CD14-positive monocyte (primary cell): ENCODE data around the gene GPC6. TPM values are rescaled to one million over a fixed set of nuclear protein-coding genes. Genes with fewer than 3 reads are reported as not detected.

Experiments
- DNase-seq, 3 donors: peaks; one replicate each; pipeline ENCODE4 v3.0.0-alpha.2; 2011 to 2022
- H2AFZ ChIP-seq: 2 replicates; pipeline ENCODE4 v1.6.0; 2012; ENCODE audit warnings: mild to moderate bottlenecking, low read depth, low read length, inconsistent platforms; ENCODE audit not compliant: insufficient read depth, poor library complexity, severe bottlenecking
- H3K27ac ChIP-seq, 2 donors: 1 replicate in 1 of 2; 2 replicates in 1 of 2; pipeline ENCODE4 v1.5.1; 2012 to 2013; ENCODE audit warnings: low read length in 2 of 2, control low read depth in 1 of 2, inconsistent platforms in 1 of 2, low read depth in 1 of 2, mild to moderate bottlenecking in 1 of 2
- H3K27me3 ChIP-seq, 2 donors: one replicate each; pipeline versions ENCODE4 v1.6.0 to v1.6.1; 2011 to 2013; ENCODE audit warnings: low read length in 2 of 2; ENCODE audit not compliant: control insufficient read depth in 2 of 2, insufficient read depth in 2 of 2
- H3K36me3 ChIP-seq, 2 donors: replicated peaks in 1 of 2; 1 replicate in 1 of 2; 2 replicates in 1 of 2; pipeline versions ENCODE4 v1.5.1 to v1.6.1; 2012 to 2013; ENCODE audit warnings: low read length in 2 of 2, control low read depth in 1 of 2, inconsistent platforms in 1 of 2, mild to moderate bottlenecking in 1 of 2; ENCODE audit not compliant: insufficient read depth in 2 of 2, control insufficient read depth in 1 of 2
- H3K4me1 ChIP-seq, 2 donors: 1 replicate in 1 of 2; 2 replicates in 1 of 2; pipeline versions ENCODE4 v1.5.1 to v1.6.1; 2012 to 2013; ENCODE audit warnings: low read length in 2 of 2, control low read depth in 1 of 2, inconsistent platforms in 1 of 2, mild to moderate bottlenecking in 1 of 2, moderate library complexity in 1 of 2; ENCODE audit not compliant: insufficient read depth in 2 of 2, control insufficient read depth in 1 of 2
- H3K4me2 ChIP-seq: replicated peaks from 2 replicates; pipeline ENCODE3; 2012; ENCODE audit warnings: low read length, moderate library complexity, mild to moderate bottlenecking; ENCODE audit not compliant: poor library complexity, severe bottlenecking; ENCODE audit errors: extremely low read depth
- H3K4me3 ChIP-seq, 3 experiments: fragments of 200-600 bp in 1 of 3; sonication (generic) in 1 of 3; replicated peaks in 1 of 3; 1 replicate in 2 of 3; 2 replicates in 1 of 3; pipeline ENCODE4 v1.5.1; 2011 to 2013; ENCODE audit warnings: low read length in 3 of 3, mild to moderate bottlenecking in 3 of 3, control low read depth in 2 of 3, low read depth in 2 of 3, inconsistent platforms in 1 of 3, moderate library complexity in 1 of 3
- H3K79me2 ChIP-seq: 2 replicates; pipeline ENCODE4 v1.6.0; 2012; ENCODE audit warnings: mild to moderate bottlenecking, control low read depth, inconsistent platforms, low read length, moderate library complexity; ENCODE audit not compliant: insufficient read depth
- H3K9ac ChIP-seq: 2 replicates; pipeline ENCODE4 v1.6.0; 2017; ENCODE audit warnings: low read length, mild to moderate bottlenecking; ENCODE audit not compliant: insufficient read depth, poor library complexity, severe bottlenecking
- H3K9me3 ChIP-seq, 2 donors: replicated peaks in 1 of 2; 1 replicate in 1 of 2; 2 replicates in 1 of 2; pipeline versions ENCODE4 v1.5.1 to v1.6.1; 2012 to 2013; ENCODE audit warnings: low read length in 2 of 2, control low read depth in 1 of 2; ENCODE audit not compliant: control insufficient read depth in 1 of 2, insufficient read depth in 1 of 2
- H4K20me1 ChIP-seq: 2 replicates; pipeline ENCODE4 v1.6.0; 2012; ENCODE audit warnings: mild to moderate bottlenecking, low read length, control low read depth, moderate library complexity; ENCODE audit not compliant: insufficient read depth
- H3K27ac Mint-ChIP-seq, 7 donors: one replicate each; pipeline ENCODE4 v1.8.0; 2020; ENCODE audit warnings: mild to moderate bottlenecking in 7 of 7, mixed read lengths in 7 of 7, moderate library complexity in 6 of 7, inconsistent platforms in 2 of 7
- H3K27me3 Mint-ChIP-seq, 3 donors: one replicate each; pipeline ENCODE4 v1.8.0; 2021 to 2022; ENCODE audit warnings: low read depth in 3 of 3, mild to moderate bottlenecking in 3 of 3, mixed read lengths in 3 of 3, moderate library complexity in 3 of 3, inconsistent platforms in 1 of 3
- H3K36me3 Mint-ChIP-seq, 2 donors: one replicate each; pipeline ENCODE4 v1.8.0; 2020; ENCODE audit warnings: mixed read lengths in 2 of 2, inconsistent platforms in 1 of 2, mild to moderate bottlenecking in 1 of 2
- H3K4me1 Mint-ChIP-seq: one replicate; pipeline ENCODE4 v1.8.0; 2020; ENCODE audit warnings: mild to moderate bottlenecking, mixed read lengths
- H3K4me3 Mint-ChIP-seq, 2 donors: one replicate each; pipeline ENCODE4 v1.8.0; 2020; ENCODE audit warnings: mild to moderate bottlenecking in 2 of 2, mixed read lengths in 2 of 2, moderate library complexity in 1 of 2
- H3K9me3 Mint-ChIP-seq, 7 donors: one replicate each; pipeline ENCODE4 v1.8.0; 2020 to 2022; ENCODE audit warnings: mixed read lengths in 7 of 7, mild to moderate bottlenecking in 6 of 7, moderate library complexity in 6 of 7, inconsistent platforms in 2 of 7
- WGBS: methylation state at CpG from one replicate; pipeline ENCODE4 v1.1.5; 2013; ENCODE audit warnings: missing lambda C conversion rate; ENCODE audit not compliant: insufficient coverage; 5-methylcytosine and 5-hydroxymethylcytosine counted together
- intact Hi-C, 2 donors: fragments of 100-400 bp; cut with micrococcal nuclease; formaldehyde crosslinking; loops; one replicate each; pipeline versions ENCODE4 v1.15.0 to v1.15.1; 2023
- polyA plus RNA-seq, 3 donors: library from polyadenylated mRNA; depleted of rRNA in 1 of 3; unstranded in 2 of 3; stranded (reverse) in 1 of 3; fragments of 300-500 nt in 2 of 3; fragments of >200 nt in 1 of 3; fragmentation: Illumina TruSeq in 2 of 3; gene quantifications; 1 replicate in 2 of 3; 2 replicates in 1 of 3; pipeline ENCODE4 v1.2.3, GENCODE V29; 2012 to 2021
- TF ChIP-seq, protein P1 (sequence below): fragments of 200-600 bp; IDR thresholded peaks from one replicate; pipeline ENCODE4 v1.8.0; 2022; ENCODE audit warnings: antibody characterized with exemption, mild to moderate bottlenecking

GPC6 gene
- polyA plus RNA-seq, 3 donors = not detected

DNA sequence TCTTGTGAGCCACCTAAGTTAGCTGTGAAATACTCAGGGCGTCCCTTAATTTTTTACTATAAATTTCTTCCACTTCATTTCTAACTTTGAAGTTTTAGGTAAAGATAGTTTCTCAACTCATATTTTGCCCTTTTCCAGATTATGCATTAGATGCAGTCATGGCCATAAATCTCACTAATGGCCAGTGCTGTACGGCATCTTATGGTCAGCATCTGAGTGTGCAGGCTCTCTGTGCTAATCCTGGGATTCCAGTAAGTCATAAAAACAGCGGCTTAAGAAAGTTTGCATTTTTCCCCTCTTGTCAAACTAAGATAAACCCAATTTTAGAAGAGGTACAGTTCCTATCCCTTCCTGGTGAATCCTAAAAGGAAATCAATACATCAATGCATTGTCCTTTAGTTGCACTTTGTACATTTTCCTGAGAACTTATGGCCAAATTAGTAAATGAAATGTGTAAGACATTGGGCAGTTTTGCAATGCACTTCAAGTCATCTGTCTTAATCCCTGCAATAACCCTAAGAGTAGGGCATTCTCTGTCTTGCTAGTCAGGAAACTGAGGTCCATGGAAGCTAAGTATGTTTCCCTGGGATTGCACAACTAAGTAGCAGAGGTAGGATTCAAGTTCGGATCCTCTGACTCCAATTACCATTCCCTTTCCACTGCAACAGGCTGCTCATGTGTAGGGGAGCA is 1106.7 kb downstream of the GPC6 start:
- H3K9ac ChIP-seq = no peak overlapping the region
- H3K27ac ChIP-seq = no peak overlapping the region
- no peak overlapping the region for H3K4me3 ChIP-seq
- peaks cover 0 to 2% (median 1%) of the 10 kb centered on the region in 3 donors for H3K27me3 Mint-ChIP-seq
- no peak overlapping the region for H3K27ac Mint-ChIP-seq
- H3K9me3 ChIP-seq = no peaks in the 10 kb centered on the region
- H3K27me3 ChIP-seq = no peaks in the 10 kb centered on the region
- peaks cover 0 to 14% of the 10 kb centered on the region in 2 donors for H3K4me1 ChIP-seq
- TF ChIP-seq, protein P1, sequence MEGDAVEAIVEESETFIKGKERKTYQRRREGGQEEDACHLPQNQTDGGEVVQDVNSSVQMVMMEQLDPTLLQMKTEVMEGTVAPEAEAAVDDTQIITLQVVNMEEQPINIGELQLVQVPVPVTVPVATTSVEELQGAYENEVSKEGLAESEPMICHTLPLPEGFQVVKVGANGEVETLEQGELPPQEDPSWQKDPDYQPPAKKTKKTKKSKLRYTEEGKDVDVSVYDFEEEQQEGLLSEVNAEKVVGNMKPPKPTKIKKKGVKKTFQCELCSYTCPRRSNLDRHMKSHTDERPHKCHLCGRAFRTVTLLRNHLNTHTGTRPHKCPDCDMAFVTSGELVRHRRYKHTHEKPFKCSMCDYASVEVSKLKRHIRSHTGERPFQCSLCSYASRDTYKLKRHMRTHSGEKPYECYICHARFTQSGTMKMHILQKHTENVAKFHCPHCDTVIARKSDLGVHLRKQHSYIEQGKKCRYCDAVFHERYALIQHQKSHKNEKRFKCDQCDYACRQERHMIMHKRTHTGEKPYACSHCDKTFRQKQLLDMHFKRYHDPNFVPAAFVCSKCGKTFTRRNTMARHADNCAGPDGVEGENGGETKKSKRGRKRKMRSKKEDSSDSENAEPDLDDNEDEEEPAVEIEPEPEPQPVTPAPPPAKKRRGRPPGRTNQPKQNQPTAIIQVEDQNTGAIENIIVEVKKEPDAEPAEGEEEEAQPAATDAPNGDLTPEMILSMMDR = no peak
- intact Hi-C loops = no loop called here
- H3K4me2 ChIP-seq = no peak overlapping the region
- no peaks in the 10 kb centered on the region for H3K36me3 ChIP-seq
- H3K4me1 Mint-ChIP-seq = no peaks in the 10 kb centered on the region
- H3K9me3 Mint-ChIP-seq = peaks cover 0 to 2% (median 0%) of the 10 kb centered on the region in 7 donors
- DNase-seq = no peak
- WGBS = 90% methylated on average over 2 of the region's 4 CpGs
- no peaks in the 10 kb centered on the region for H3K36me3 Mint-ChIP-seq
- H4K20me1 ChIP-seq = no peaks in the 10 kb centered on the region
- H2AFZ ChIP-seq = no peak overlapping the region
- no peak overlapping the region for H3K4me3 Mint-ChIP-seq
- H3K79me2 ChIP-seq = no peaks in the 10 kb centered on the region

- Mint-ChIP-seq H3K27ac (no peak overlapping the region), H3K4me1 (no peaks in the 10 kb centered on the region), H3K27me3 (peaks cover 0 to 2% (median 1%) of the 10 kb centered on the region in 3 donors), H3K4me3 (no peak overlapping the region), H3K9me3 (peaks cover 0 to 4% (median 0%) of the 10 kb centered on the region in 7 donors), H3K36me3 (no peaks in the 10 kb centered on the region)
- TF ChIP-seq, protein P1 = no peak
- H3K4me1 ChIP-seq = no peaks in the 10 kb centered on the region
- H3K9ac ChIP-seq = no peak overlapping the region
- H3K27me3 ChIP-seq = no peaks in the 10 kb centered on the region
- intact Hi-C loops = no loop called here
- H3K9me3 ChIP-seq = no peaks in the 10 kb centered on the region
- no peaks in the 10 kb centered on the region for H4K20me1 ChIP-seq
- no peak overlapping the region for H2AFZ ChIP-seq
- H3K27ac ChIP-seq = no peak overlapping the region
- no peak overlapping the region for H3K4me2 ChIP-seq
- H3K79me2 ChIP-seq = no peaks in the 10 kb centered on the region
- H3K36me3 ChIP-seq = no peaks in the 10 kb centered on the region
- no peak overlapping the region for H3K4me3 ChIP-seq
- WGBS = 93% methylated on average over 3 of the region's 5 CpGs
- DNase-seq = no peak
Measured at GRCh38 chr13:94335761-94336526, 1109.3 kb downstream of the GPC6 start.
